Left lung (tissue), 14 donors: Measurements from ENCODE around the gene PHC3. TPM values are rescaled to one million over a fixed set of nuclear protein-coding genes. Genes with fewer than 3 reads are reported as not detected.

ENCODE experiments used
- ATAC-seq: fragments of 200-7000 bp; cut with Tn5 transposase; one replicate; pipeline ENCODE4 v1.9.1; 2020; ENCODE audit warnings: moderate library complexity
- DNase-seq, 4 donors: peaks; one replicate each; pipeline ENCODE4 v3.0.0-alpha.2; 2013 to 2020
- H3K27ac ChIP-seq, 2 donors: fragments of 200-600 bp; sonication (generic) in 1 of 2; one replicate each; pipeline versions ENCODE4 v1.5.0 to v1.8.0; 2020 to 2021
- H3K27me3 ChIP-seq, 2 donors: fragments of 200-600 bp; sonication (generic) in 1 of 2; one replicate each; pipeline versions ENCODE4 v1.5.0 to v1.8.0; 2020 to 2021
- H3K36me3 ChIP-seq, 2 donors: fragments of 200-600 bp; sonication (generic) in 1 of 2; one replicate each; pipeline versions ENCODE4 v1.5.0 to v1.8.0; 2020 to 2021
- H3K4me1 ChIP-seq, 2 donors: fragments of 200-600 bp; one replicate each; pipeline ENCODE4 v1.8.0; 2021
- H3K4me3 ChIP-seq, 2 donors: fragments of 200-600 bp; sonication (generic) in 1 of 2; one replicate each; pipeline versions ENCODE4 v1.5.0 to v1.8.0; 2020 to 2021; ENCODE audit warnings: mild to moderate bottlenecking in 1 of 2
- H3K9me3 ChIP-seq, 2 donors: fragments of 200-600 bp; sonication (generic) in 1 of 2; one replicate each; pipeline versions ENCODE4 v1.5.0 to v1.8.0; 2020 to 2021
- CTCF ChIP-seq, 2 donors: fragments of 200-600 bp; sonication (generic) in 1 of 2; IDR thresholded peaks; one replicate each; pipeline versions ENCODE4 v1.5.0 to v1.8.0; 2021; ENCODE audit warnings: antibody characterized with exemption in 2 of 2
- intact Hi-C, 2 donors: fragments of 100-400 bp; cut with DNase I; formaldehyde crosslinking; loops; one replicate each; pipeline versions ENCODE4 v1.11.2 to v1.14.2; 2022
- long read RNA-seq, 12 donors: library from polyadenylated mRNA in 2 of 12; unstranded in 2 of 12; transcript quantifications; one replicate each; pipeline ENCODE4 v2.0.0 and lab custom pipeline, GENCODE V29; 2019 to 2026
- polyA plus RNA-seq, 6 donors: library from polyadenylated mRNA; unstranded; fragments of 120-200 nt; gene quantifications; one replicate each; pipeline ENCODE4 v1.2.1, GENCODE V29; 2013; ENCODE audit not compliant: insufficient read length in 6 of 6
- total RNA-seq, 2 donors: library from RNA; stranded (reverse); fragmentation: NEBNext Ultra II Directional; extraction: Animal tissue kit (Norgen Biotek cat#: 25700); gene quantifications; one replicate each; pipeline ENCODE4 v1.2.1, GENCODE V29; 2021
- donor health status: DM: no; HTN: yes; CAD: no.
- donor health status: DM: no; HTN: no; CAD: no.

Gene PHC3, protein sequence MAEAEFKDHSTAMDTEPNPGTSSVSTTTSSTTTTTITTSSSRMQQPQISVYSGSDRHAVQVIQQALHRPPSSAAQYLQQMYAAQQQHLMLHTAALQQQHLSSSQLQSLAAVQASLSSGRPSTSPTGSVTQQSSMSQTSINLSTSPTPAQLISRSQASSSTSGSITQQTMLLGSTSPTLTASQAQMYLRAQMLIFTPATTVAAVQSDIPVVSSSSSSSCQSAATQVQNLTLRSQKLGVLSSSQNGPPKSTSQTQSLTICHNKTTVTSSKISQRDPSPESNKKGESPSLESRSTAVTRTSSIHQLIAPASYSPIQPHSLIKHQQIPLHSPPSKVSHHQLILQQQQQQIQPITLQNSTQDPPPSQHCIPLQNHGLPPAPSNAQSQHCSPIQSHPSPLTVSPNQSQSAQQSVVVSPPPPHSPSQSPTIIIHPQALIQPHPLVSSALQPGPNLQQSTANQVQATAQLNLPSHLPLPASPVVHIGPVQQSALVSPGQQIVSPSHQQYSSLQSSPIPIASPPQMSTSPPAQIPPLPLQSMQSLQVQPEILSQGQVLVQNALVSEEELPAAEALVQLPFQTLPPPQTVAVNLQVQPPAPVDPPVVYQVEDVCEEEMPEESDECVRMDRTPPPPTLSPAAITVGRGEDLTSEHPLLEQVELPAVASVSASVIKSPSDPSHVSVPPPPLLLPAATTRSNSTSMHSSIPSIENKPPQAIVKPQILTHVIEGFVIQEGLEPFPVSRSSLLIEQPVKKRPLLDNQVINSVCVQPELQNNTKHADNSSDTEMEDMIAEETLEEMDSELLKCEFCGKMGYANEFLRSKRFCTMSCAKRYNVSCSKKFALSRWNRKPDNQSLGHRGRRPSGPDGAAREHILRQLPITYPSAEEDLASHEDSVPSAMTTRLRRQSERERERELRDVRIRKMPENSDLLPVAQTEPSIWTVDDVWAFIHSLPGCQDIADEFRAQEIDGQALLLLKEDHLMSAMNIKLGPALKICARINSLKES
- 10 to 100 TPM; 58.3 to 66.3 TPM for total RNA-seq
- polyA plus RNA-seq = 10 to 100 TPM; 35.5 to 50.0 (median 42.6) TPM
- long read RNA-seq, donor 1, transcript PHC3-216 (2 exons, 420 nt) = major isoform, 5 of 13 reads
- long read RNA-seq, donor 1, partial matches to known transcripts = 7 of 13 reads
- long read RNA-seq, donor 1, other reads (novel, unspliced or antisense) = 0 of 13 reads
- long read RNA-seq, donor 2, partial matches to known transcripts = 83 of 89 reads
- long read RNA-seq, donor 2, other reads (novel, unspliced or antisense) = 0 of 89 reads
- long read RNA-seq, donor 3 = 0 reads
- long read RNA-seq, donor 4, partial matches to known transcripts = 0 of 5 reads
- long read RNA-seq, donor 4, other reads (novel, unspliced or antisense) = 4 of 5 reads
- long read RNA-seq, donor 5, full-length matches to known transcripts = 4 of 4 reads
- long read RNA-seq, donor 5, partial matches to known transcripts = 0 of 4 reads
- long read RNA-seq, donor 5, other reads (novel, unspliced or antisense) = 0 of 4 reads
- long read RNA-seq, donor 6, partial matches to known transcripts = 0 of 2 reads
- long read RNA-seq, donor 6, other reads (novel, unspliced or antisense) = 0 of 2 reads
- long read RNA-seq, donor 7, partial matches to known transcripts = 0 of 1 reads
- long read RNA-seq, donor 7, other reads (novel, unspliced or antisense) = 0 of 1 reads
- long read RNA-seq, donor 8, full-length matches to known transcripts = 4 of 12 reads
- long read RNA-seq, donor 8, partial matches to known transcripts = 8 of 12 reads
- long read RNA-seq, donor 8, other reads (novel, unspliced or antisense) = 0 of 12 reads
- long read RNA-seq, donor 9 = 0 reads
- long read RNA-seq, donor 10, partial matches to known transcripts = 0 of 8 reads
- long read RNA-seq, donor 10, other reads (novel, unspliced or antisense) = 8 of 8 reads
- long read RNA-seq, donor 11, full-length matches to known transcripts = 2 of 2 reads
- long read RNA-seq, donor 11, partial matches to known transcripts = 0 of 2 reads
- long read RNA-seq, donor 11, other reads (novel, unspliced or antisense) = 0 of 2 reads
- long read RNA-seq, donor 12 = 0 reads

GRCh38 chr3:170180908-170181885, at the start of gene PHC3:
Gene PHC3 (minus strand): TSS chr3:170181733. CDS start chr3:170181715, 18 bp downstream.
- TF ChIP-seq CTCF (IDR thresholded peaks at IDR 0.05) = peak in 1 of 2 donors; percentile 13
- Histone ChIP-seq H3K27ac (peak within 1 kb of the TSS; percentile 97 to 98), H3K4me3 (peak within 1 kb of the TSS; percentile 77 to 93), H3K4me1 (peaks cover 14 to 35% of the 10 kb centered on the region in 2 donors), H3K9me3 (no peaks in the 10 kb centered on the region), H3K27me3 (no peaks in the 10 kb centered on the region), H3K36me3 (peaks cover 0 to 24% of the 10 kb centered on the region in 2 donors)
- peak; percentile 93 to 97 (median 94) for DNase-seq
- intact Hi-C loops = no loop called here
- peak; percentile 90 for ATAC-seq

- peak overlapping the region in 1 of 2 donors; percentile 23 for H3K27ac ChIP-seq
- peaks cover 4 to 29% of the 10 kb centered on the region in 2 donors for H3K4me1 ChIP-seq
- H3K27me3 ChIP-seq = no peaks in the 10 kb centered on the region
- no peak overlapping the region for H3K4me3 ChIP-seq
- no peak for TF ChIP-seq CTCF (IDR thresholded peaks at IDR 0.05)
- DNase-seq = no peak
- no peaks in the 10 kb centered on the region for H3K36me3 ChIP-seq
- ATAC-seq = peak; percentile 32
- intact Hi-C loops = no loop called here
- no peaks in the 10 kb centered on the region for H3K9me3 ChIP-seq
These were observed 46.7 kb upstream of the PHC3 start for GRCh38 chr3:170228093-170228766.

- Histone ChIP-seq H3K36me3 (no peaks in the 10 kb centered on the region), H3K9me3 (no peaks in the 10 kb centered on the region), H3K27ac (no peak overlapping the region), H3K4me3 (no peak overlapping the region), H3K27me3 (no peaks in the 10 kb centered on the region), H3K4me1 (peaks cover 4 to 34% of the 10 kb centered on the region in 2 donors)
- no peak for TF ChIP-seq CTCF (IDR thresholded peaks at IDR 0.05)
- ATAC-seq = no peak
- intact Hi-C loops = no loop called here
- DNase-seq = no peak
These were observed 45.0 kb upstream of the PHC3 start for GRCh38 chr3:170226426-170226960.
